GM12874 (cell line): ENCODE data around the gene CERCAM.

ENCODE experiments used
- CTCF ChIP-seq: IDR thresholded peaks from 2 replicates; pipeline ENCODE4 v1.5.1; 2011; ENCODE audit warnings: low read depth, mild to moderate bottlenecking, control low read depth, low read length, moderate library complexity; ENCODE audit not compliant: insufficient read depth

The CERCAM gene

DNA sequence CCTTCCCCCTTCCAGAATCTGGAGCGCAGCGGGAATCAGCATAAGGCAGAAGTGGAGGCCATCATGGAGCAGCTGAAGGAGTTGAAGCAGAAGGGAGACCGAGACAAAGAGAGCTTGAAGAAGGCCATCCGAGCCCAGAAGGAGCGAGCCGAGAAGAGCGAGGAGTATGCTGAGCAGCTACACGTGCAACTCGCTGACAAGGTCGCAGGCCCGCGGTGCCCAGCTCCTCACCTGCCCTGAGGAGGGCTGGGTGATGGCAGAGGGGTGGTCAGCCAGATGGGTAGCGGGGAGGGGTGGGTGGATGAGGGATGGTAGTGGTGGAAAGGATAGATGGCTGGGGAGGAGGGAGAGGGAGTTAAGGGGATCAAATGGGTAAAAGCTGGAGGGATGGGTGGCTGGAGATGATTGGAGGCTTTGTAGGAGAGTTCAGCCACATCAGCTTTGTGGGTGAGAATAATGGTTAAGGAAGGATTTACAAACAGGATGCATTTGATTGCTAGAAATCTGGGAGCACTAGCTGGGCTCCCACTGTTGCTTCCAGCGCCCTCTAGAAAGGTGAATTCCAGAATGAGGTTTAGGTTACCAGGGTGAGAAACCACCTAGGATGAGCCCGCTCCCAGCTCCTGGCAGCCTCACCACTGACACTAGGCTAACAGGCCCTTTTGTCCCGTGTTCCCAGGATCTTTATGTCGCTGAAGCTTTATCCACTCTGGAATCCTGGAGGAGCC is 64.2 kb downstream of the CERCAM start:
- no peak for TF ChIP-seq CTCF

GRCh38 chr9:128485414-128485855 is 64.8 kb downstream of the CERCAM start:
- TF ChIP-seq CTCF: no peak

DNA sequence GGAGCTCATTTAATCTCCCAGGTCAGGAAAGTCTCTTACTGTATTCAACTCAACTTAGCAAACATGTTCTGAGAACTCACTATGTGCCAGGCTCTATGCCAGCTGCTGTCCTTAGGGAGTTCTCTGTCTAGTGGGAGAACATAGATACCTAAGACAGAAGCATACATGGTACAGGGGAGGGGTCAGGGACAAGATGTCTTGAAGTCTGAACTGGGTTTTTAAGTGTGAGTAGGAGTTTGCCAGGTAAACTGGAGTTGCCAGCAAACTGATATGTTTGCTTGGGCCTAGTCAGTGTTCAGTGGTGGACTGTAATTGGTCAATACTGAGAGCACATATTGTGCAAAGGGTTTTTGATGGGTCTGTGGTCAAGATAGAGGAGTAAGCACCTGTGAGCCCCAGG is 65.5 kb downstream of the CERCAM start:
- TF ChIP-seq CTCF: no peak
